ENCODE results near the gene ENO4.

The ENO4 gene

GRCh38 chr10:116829711-116830110, 19.6 kb upstream of the ENO4 start:
- no peak for DNase-seq (ENCODE audit: low read depth in 2 of 2)

- DNase-seq (ENCODE audit: low read depth in 2 of 2) = no peak
These were observed 18.2 kb upstream of the ENO4 start for GRCh38 chr10:116831086-116831485.

GRCh38 chr10:116831790-116832189, 17.5 kb upstream of the ENO4 start:
- no peak for DNase-seq (ENCODE audit: low read depth in 2 of 2)

- DNase-seq (ENCODE audit: low read depth in 2 of 2) = no peak
These were observed 15.0 kb upstream of the ENO4 start for GRCh38 chr10:116833986-116834985.

GRCh38 chr10:116835658-116836057, 13.6 kb upstream of the ENO4 start:
- no peak for DNase-seq (ENCODE audit: low read depth in 2 of 2)

- no peak for DNase-seq (ENCODE audit: low read depth in 2 of 2)
These were observed 13.2 kb upstream of the ENO4 start for GRCh38 chr10:116836083-116836482.

GRCh38 chr10:116836902-116837523, 12.3 kb upstream of the ENO4 start:
- no peak for DNase-seq (ENCODE audit: low read depth in 2 of 2)

- DNase-seq (ENCODE audit: low read depth in 2 of 2) = no peak
These were observed 11.1 kb upstream of the ENO4 start for GRCh38 chr10:116838143-116838725.

GRCh38 chr10:116840389-116841075, 8.8 kb upstream of the ENO4 start:
- DNase-seq (ENCODE audit: low read depth in 2 of 2) = no peak

GRCh38 chr10:116845823-116846222, 3.5 kb upstream of the ENO4 start:
- no peak for DNase-seq (ENCODE audit: low read depth in 2 of 2)

- no peak for DNase-seq (ENCODE audit: low read depth in 2 of 2)
These were observed 1.0 kb upstream of the ENO4 start for GRCh38 chr10:116848032-116848943.

- DNase-seq (ENCODE audit: low read depth in 2 of 2) = no peak
These were observed 403 bp upstream of the ENO4 start for GRCh38 chr10:116848944-116849247.

GRCh38 chr10:116850058-116850611, 836 bp downstream of the ENO4 start:
- DNase-seq (ENCODE audit: low read depth in 2 of 2) = no peak

- DNase-seq (ENCODE audit: low read depth in 2 of 2) = no peak
These were observed 2.9 kb downstream of the ENO4 start for GRCh38 chr10:116852246-116852645.

GRCh38 chr10:116853287-116853686, 4.0 kb downstream of the ENO4 start:
- DNase-seq (ENCODE audit: low read depth in 2 of 2) = no peak

- DNase-seq (ENCODE audit: low read depth in 2 of 2) = no peak
These were observed 4.4 kb downstream of the ENO4 start for GRCh38 chr10:116853701-116854100.

GRCh38 chr10:116857156-116857555, 7.9 kb downstream of the ENO4 start:
- no peak for DNase-seq (ENCODE audit: low read depth in 2 of 2)

- no peak for DNase-seq (ENCODE audit: low read depth in 2 of 2)
These were observed 12.5 kb downstream of the ENO4 start for GRCh38 chr10:116861796-116862195.

GRCh38 chr10:116864436-116864835, 15.1 kb downstream of the ENO4 start:
- DNase-seq (ENCODE audit: low read depth in 2 of 2) = no peak

- DNase-seq (ENCODE audit: low read depth in 2 of 2) = no peak
These were observed 16.8 kb downstream of the ENO4 start for GRCh38 chr10:116866066-116866465.

All from stimulated activated CD4-positive, alpha-beta T cell treated with anti-CD3 and anti-CD28 coated beads, Interleukin-1b, Interleukin-23, amount 100 ng/mL, for 1 hour (primary cell).